Mucosa of rectum (tissue), 2 donors: ENCODE data around the gene VEGFA.

ENCODE experiments used
- H3K27ac ChIP-seq, 2 donors: one replicate each; pipeline ENCODE4 v1.7.0; 2013; ENCODE audit warnings: inconsistent platforms in 2 of 2, low read depth in 2 of 2, low read length in 2 of 2
- H3K27me3 ChIP-seq, 2 donors: one replicate each; pipeline ENCODE4 v1.7.0; 2013; ENCODE audit warnings: low read length in 2 of 2; ENCODE audit not compliant: control insufficient read depth in 2 of 2, insufficient read depth in 2 of 2
- H3K36me3 ChIP-seq, 2 donors: one replicate each; pipeline ENCODE4 v1.7.0; 2013; ENCODE audit warnings: low read length in 2 of 2; ENCODE audit not compliant: control insufficient read depth in 2 of 2, insufficient read depth in 2 of 2
- H3K4me1 ChIP-seq, 2 donors: one replicate each; pipeline ENCODE4 v1.7.0; 2013; ENCODE audit warnings: low read length in 2 of 2, mild to moderate bottlenecking in 1 of 2; ENCODE audit not compliant: control insufficient read depth in 2 of 2, insufficient read depth in 2 of 2
- H3K4me3 ChIP-seq, 2 donors: one replicate each; pipeline ENCODE4 v1.7.0; 2013; ENCODE audit warnings: low read length in 2 of 2
- H3K9ac ChIP-seq, 2 donors: one replicate each; pipeline ENCODE4 v1.7.0; 2013; ENCODE audit warnings: low read length in 2 of 2, low read depth in 1 of 2, mild to moderate bottlenecking in 1 of 2
- H3K9me3 ChIP-seq, 2 donors: one replicate each; pipeline ENCODE4 v1.7.0; 2013; ENCODE audit warnings: low read length in 2 of 2; ENCODE audit not compliant: control insufficient read depth in 2 of 2
- donor health status: healthy.
- donor health status: Normal muscosa, but diverticular disease.

Gene VEGFA

DNA sequence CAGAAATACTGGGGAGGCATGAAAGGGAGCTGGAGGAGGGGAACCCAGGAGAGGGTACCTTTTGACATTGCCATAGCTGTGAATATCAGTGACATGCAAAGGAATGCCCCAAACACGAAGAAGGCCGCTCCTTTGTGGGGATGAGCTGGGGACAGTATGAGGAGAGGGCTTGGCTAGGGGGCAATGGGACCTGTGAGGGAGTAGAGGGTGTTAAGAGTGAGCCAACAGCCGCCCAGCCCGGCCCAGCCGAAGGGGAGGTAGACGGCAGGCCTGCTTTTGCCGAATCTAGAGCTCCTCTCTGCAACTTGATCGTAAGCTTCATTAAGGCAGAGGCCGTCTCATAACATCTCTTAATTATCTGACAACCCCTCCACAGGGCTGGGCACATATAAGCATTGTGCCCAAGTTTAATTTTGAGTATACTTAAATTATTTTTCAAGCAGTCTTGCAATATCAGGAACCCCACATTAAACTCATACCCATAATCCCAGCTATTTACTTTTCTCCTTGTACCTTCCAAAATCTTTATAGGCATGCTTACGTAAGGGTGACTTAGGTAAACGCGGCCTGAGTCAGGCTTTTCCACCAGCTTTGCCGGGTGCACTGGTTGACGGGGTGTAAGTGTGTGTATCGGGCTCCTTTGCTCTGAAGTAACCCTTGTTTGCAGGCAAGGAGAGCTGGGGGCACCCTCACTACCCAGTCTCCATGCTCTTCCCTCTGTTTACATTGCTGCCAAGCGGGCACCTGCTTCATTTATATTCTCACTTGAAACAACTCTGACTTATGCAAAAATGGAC is 24.9 kb upstream of the VEGFA start:
- H3K4me3 ChIP-seq: no peak overlapping the region
- no peaks in the 10 kb centered on the region for H3K27me3 ChIP-seq
- no peaks in the 10 kb centered on the region for H3K9me3 ChIP-seq
- no peak overlapping the region for H3K9ac ChIP-seq
- H3K36me3 ChIP-seq: no peaks in the 10 kb centered on the region
- H3K27ac ChIP-seq: no peak overlapping the region
- peaks cover 13 to 16% of the 10 kb centered on the region in 2 donors for H3K4me1 ChIP-seq

DNA sequence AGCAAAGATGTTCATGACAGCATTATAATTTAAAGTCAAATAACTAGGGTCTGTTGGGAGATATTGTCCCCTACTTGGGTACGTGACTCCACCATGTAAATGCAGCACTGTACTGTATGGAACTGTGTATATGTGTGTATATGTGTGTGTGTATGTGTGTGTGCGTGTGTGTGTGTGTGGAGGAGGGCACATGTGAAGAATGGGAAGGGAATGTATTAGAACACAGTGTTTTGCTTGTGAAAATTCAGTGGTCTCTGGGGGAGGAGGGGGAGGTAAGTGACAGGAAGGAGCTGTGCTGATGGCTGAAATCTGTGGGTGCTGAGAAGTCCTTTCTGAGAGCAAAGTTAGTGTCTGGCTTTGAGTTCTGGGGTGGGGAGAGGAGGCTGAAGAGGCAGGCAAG is 23.9 kb upstream of the VEGFA start:
- H3K4me3 ChIP-seq: no peak overlapping the region
- H3K9ac ChIP-seq: no peak overlapping the region
- H3K9me3 ChIP-seq: no peaks in the 10 kb centered on the region
- no peaks in the 10 kb centered on the region for H3K27me3 ChIP-seq
- no peaks in the 10 kb centered on the region for H3K36me3 ChIP-seq
- no peak overlapping the region for H3K27ac ChIP-seq
- H3K4me1 ChIP-seq: peaks cover 9 to 12% of the 10 kb centered on the region in 2 donors

DNA sequence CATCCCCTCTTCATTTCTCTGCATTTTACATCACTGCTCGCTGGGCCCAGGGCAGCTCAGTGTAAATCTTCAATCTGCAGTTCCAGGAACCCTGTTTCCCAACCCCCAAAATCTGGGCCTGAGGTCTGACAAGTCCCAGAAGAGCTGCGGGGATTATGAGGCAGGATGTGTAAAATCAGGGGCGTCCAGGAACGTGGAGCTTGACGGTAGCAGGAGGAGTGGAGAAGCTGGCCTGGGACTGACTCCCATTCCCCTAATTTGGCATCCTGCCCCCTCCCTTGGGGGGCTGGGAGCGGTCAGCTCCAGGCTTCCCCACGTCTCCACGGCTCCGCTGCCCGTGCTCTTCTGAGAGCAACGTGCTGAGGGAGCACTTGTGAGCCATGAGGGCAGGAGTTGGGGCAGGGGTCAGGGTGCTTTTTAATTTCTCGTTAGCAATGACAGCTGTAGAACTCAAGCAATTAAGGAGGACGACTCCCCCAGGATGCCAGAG is 23.4 kb upstream of the VEGFA start:
- Histone ChIP-seq H3K4me3 (no peak overlapping the region), H3K9me3 (no peaks in the 10 kb centered on the region), H3K27me3 (no peaks in the 10 kb centered on the region), H3K36me3 (no peaks in the 10 kb centered on the region), H3K9ac (no peak overlapping the region), H3K4me1 (peaks cover 6 to 9% of the 10 kb centered on the region in 2 donors), H3K27ac (no peak overlapping the region)

DNA sequence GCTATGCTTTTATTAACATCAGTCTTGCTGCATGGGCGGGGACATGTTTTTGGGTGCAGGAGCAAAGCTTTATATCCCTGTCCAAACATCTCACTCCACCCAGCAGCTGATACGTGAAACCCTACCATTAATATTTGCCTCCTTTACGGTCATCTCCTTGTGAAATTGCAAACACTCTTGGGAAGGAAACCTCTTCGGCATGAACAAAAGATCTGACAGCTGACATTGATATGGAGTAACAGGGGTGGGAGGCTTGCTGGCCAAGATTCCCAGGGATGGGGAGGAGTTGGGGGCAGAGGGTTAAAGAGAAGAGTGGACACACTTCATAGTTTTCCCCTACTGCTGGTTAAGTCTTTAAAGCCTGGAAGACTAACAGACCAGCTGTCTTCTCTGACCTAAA is 22.2 kb upstream of the VEGFA start:
- Histone ChIP-seq H3K9me3 (no peaks in the 10 kb centered on the region), H3K4me3 (no peak overlapping the region), H3K36me3 (no peaks in the 10 kb centered on the region), H3K9ac (no peak overlapping the region), H3K27me3 (no peaks in the 10 kb centered on the region), H3K27ac (no peak overlapping the region), H3K4me1 (peaks cover 0 to 2% of the 10 kb centered on the region in 2 donors)

DNA sequence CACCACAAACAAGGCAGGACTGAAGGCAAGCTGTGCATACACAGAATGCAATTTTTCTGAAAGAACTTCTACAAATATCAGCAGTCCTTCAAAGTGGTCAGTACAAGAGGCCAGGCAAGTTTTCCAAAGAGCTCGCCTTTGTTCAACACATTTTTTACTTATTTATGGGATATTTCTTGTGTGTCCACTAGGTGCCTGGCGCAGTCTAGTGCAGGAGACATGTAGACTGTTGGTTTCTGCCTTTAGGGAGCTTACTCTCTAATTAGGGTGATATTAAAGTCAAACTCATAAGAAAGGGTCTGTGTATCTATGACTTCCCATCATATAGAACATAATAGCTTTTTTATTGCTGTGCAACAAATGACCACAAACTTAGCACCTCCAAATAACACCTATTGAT is 21.2 kb upstream of the VEGFA start:
- Histone ChIP-seq H3K27me3 (no peaks in the 10 kb centered on the region), H3K9ac (no peak overlapping the region), H3K36me3 (no peaks in the 10 kb centered on the region), H3K27ac (no peak overlapping the region), H3K9me3 (no peaks in the 10 kb centered on the region), H3K4me3 (no peak overlapping the region), H3K4me1 (no peaks in the 10 kb centered on the region)

DNA sequence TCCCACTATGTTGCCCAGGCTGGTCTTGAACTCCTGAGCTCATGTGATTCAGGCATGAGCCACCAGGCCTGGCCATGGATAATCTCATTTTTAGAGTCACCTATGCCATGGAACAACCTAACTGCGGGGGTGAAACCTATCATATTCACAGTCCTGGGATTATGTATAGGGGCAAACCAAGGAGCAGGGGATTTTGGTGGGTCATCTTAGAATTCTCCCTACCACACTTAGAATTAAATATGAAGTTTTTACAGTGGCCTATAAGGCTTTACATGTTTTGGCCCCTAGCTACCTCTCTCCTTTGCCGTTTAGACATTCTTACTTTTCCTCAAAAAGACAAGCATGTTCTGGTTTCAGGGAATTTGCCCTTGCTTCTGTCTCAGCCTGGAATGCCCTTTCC is 20.6 kb upstream of the VEGFA start:
- Histone ChIP-seq H3K27me3 (no peaks in the 10 kb centered on the region), H3K9me3 (no peaks in the 10 kb centered on the region), H3K27ac (no peak overlapping the region), H3K4me1 (no peaks in the 10 kb centered on the region), H3K4me3 (no peak overlapping the region), H3K9ac (no peak overlapping the region), H3K36me3 (no peaks in the 10 kb centered on the region)

DNA sequence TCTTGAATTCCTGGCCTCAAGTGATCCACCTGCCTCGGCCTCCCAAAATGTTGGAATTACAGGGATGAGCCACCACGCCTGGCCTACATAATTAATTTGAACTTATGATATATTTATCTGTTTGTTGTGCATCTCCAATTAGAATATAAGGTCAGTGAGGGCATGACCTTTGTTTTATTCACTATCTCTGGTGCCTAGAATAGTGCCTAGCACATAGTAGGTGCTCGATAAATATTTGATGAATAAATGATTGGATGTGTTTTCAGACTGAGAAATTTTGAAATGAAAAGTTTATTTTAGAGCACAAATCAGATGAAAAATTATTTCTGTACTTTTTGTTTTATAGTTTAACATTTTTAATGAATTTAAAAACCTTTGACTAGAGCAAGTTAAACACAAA is 19.4 kb upstream of the VEGFA start:
- Histone ChIP-seq H3K4me1 (no peaks in the 10 kb centered on the region), H3K9me3 (no peaks in the 10 kb centered on the region), H3K36me3 (no peaks in the 10 kb centered on the region), H3K9ac (no peak overlapping the region), H3K27me3 (no peaks in the 10 kb centered on the region), H3K4me3 (no peak overlapping the region), H3K27ac (no peak overlapping the region)

DNA sequence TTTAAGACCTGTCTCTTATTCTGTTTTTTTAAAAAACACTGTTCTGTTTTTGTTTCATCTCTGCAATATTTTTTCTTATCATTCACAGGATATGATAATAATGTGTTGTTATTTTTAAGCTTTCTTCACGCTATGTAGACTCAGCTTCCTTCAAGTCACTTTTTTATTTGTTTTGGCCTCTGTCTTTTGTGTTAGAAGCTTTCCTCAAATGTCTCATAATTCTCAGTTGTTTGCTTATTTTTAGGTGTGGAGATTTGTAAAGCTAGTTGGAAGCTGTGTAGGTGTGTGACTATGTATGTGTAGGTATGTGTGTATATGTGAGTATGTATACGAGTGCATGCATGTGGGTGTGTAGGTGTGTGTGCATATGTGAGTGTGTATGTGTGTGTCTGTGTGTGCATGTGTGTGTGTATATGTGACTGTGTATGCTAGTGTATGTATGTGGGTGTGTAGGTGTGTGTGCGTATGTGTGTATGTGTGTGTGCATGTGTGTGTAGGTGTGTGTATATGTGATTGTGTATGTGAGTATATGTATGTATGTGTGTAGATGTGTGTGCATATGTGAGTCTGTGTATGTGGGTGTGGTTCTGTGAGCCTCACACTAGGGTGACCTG is 16.3 kb upstream of the VEGFA start:
- no peak overlapping the region for H3K4me3 ChIP-seq
- H3K36me3 ChIP-seq: no peaks in the 10 kb centered on the region
- no peaks in the 10 kb centered on the region for H3K4me1 ChIP-seq
- no peaks in the 10 kb centered on the region for H3K27me3 ChIP-seq
- no peaks in the 10 kb centered on the region for H3K9me3 ChIP-seq
- H3K27ac ChIP-seq: no peak overlapping the region
- H3K9ac ChIP-seq: no peak overlapping the region

DNA sequence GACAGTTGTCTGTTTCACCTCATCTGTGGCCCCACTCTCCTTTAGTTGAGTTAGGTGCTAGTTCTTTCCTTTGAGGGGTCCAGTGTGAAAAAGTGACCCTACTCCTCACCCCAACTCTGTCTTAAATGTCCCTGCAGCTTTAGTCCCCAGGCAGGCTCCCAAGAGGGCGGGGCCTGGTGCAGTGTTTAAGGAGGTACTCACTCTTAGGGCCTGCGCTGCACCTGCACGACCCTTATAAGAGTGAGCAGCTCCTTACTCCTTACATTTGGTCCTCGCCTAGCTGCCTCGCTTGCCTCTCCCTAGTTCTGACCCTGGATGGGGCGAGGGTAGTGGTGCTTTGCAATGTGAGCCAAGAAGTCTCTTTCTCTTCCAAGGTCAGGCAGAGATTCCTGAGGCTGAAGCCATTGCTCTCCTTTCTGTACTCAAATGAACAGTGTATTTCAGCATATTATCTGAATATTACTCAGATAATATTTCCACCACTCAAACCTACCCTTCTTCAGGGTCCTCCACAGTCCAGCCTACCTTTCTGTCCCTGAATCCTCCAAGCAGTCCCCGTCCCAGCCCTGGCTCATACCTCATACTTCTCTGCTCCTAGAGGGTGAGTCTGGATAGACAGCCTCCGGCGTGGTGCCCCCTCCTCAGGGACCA is 11.9 kb upstream of the VEGFA start:
- no peaks in the 10 kb centered on the region for H3K4me1 ChIP-seq
- H3K36me3 ChIP-seq: no peaks in the 10 kb centered on the region
- H3K27me3 ChIP-seq: no peaks in the 10 kb centered on the region
- no peak overlapping the region for H3K27ac ChIP-seq
- H3K4me3 ChIP-seq: no peak overlapping the region
- H3K9me3 ChIP-seq: no peaks in the 10 kb centered on the region
- no peak overlapping the region for H3K9ac ChIP-seq

DNA sequence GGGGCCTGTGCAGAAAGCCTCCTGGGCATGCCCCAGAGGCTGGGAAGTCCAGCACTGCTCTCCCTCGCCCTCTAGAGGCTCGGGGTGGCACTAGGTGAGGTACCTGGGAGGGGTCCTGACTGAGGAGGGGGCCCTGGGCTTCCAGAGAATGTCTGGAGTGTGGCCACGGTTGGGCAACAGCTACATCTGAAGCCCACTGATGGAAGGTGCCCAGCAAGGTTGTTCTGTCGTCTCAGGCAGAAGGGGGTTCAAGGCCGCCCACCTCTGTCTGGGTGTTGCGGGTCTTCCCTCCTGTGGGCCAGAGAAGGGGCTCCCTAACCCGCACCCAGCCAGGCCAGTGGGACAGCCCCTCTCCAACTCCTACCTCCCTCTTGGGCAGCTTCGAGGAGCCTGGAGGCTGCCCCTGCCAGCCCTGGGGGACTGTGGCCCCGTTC is 11.4 kb upstream of the VEGFA start:
- H3K4me1 ChIP-seq: no peaks in the 10 kb centered on the region
- H3K9me3 ChIP-seq: no peaks in the 10 kb centered on the region
- H3K9ac ChIP-seq: no peak overlapping the region
- no peak overlapping the region for H3K27ac ChIP-seq
- H3K27me3 ChIP-seq: no peaks in the 10 kb centered on the region
- no peak overlapping the region for H3K4me3 ChIP-seq
- no peaks in the 10 kb centered on the region for H3K36me3 ChIP-seq
